Common myeloid progenitor, CD34-positive (primary cell): ENCODE results near the gene RIC8B.

Experiments used
- CTCF ChIA-PET: fragments of 350-600 bp; sonication (Branson Sonifier 250); formaldehyde crosslinking; loops from one replicate; lab custom pipeline; 2021; ENCODE audit warnings: antibody characterized with exemption; lab: Charles Lee
- POLR2A ChIA-PET: fragments of 350-600 bp; sonication (Branson Sonifier 250); formaldehyde crosslinking; loops from one replicate; lab custom pipeline; 2021; ENCODE audit warnings: antibody characterized with exemption; lab: Charles Lee
- DNase-seq, 3 donors: peaks; one replicate each; pipeline versions ENCODE4 v3.0.0 to v3.0.0-alpha.2; 2013
- H3K27ac ChIP-seq, 2 experiments: 1 replicate in 1 of 2; 2 replicates in 1 of 2; pipeline ENCODE4 v1.7.0; 2013; ENCODE audit warnings: inconsistent platforms in 2 of 2, low read length in 2 of 2, mild to moderate bottlenecking in 2 of 2, low read depth in 1 of 2, moderate library complexity in 1 of 2; ENCODE audit not compliant: severe bottlenecking in 2 of 2, insufficient read depth in 1 of 2, poor library complexity in 1 of 2
- H3K27me3 ChIP-seq, 5 experiments: replicated peaks in 2 of 5; 1 replicate in 3 of 5; 2 replicates in 2 of 5; pipeline versions ENCODE4 v1.6.1 to v1.7.0; 2013; ENCODE audit warnings: low read length in 4 of 5, mild to moderate bottlenecking in 2 of 5, moderate library complexity in 2 of 5, inconsistent platforms in 1 of 5; ENCODE audit not compliant: insufficient read depth in 5 of 5, control insufficient read depth in 4 of 5
- H3K36me3 ChIP-seq, 4 experiments: 1 replicate in 2 of 4; 2 replicates in 2 of 4; pipeline versions ENCODE4 v1.6.1 to v1.7.0; 2013; ENCODE audit warnings: low read length in 3 of 4, control low read depth in 1 of 4, mild to moderate bottlenecking in 1 of 4; ENCODE audit not compliant: control insufficient read depth in 4 of 4, insufficient read depth in 4 of 4
- H3K4me1 ChIP-seq, 4 experiments: 1 replicate in 3 of 4; 2 replicates in 1 of 4; pipeline versions ENCODE4 v1.6.1 to v1.7.1; 2013; ENCODE audit warnings: low read length in 3 of 4, mild to moderate bottlenecking in 3 of 4, control low read depth in 1 of 4, inconsistent platforms in 1 of 4, moderate library complexity in 1 of 4; ENCODE audit not compliant: control insufficient read depth in 4 of 4, insufficient read depth in 4 of 4; ENCODE audit errors: control extremely low read depth in 1 of 4
- H3K4me3 ChIP-seq, 7 experiments: 1 replicate in 4 of 7; 2 replicates in 3 of 7; pipeline versions ENCODE4 v1.5.1 to v1.7.0; 2013; ENCODE audit warnings: mild to moderate bottlenecking in 7 of 7, low read length in 6 of 7, moderate library complexity in 6 of 7, inconsistent platforms in 2 of 7, low read depth in 2 of 7, control low read depth in 1 of 7; ENCODE audit not compliant: insufficient read depth in 4 of 7, control insufficient read depth in 1 of 7; ENCODE audit errors: extremely low read depth in 1 of 7
- H3K9me3 ChIP-seq, 5 experiments: 1 replicate in 4 of 5; 2 replicates in 1 of 5; pipeline versions ENCODE4 v1.6.1 to v1.7.1; 2013; ENCODE audit warnings: low read length in 4 of 5, mild to moderate bottlenecking in 2 of 5, inconsistent platforms in 1 of 5, low read depth in 1 of 5, moderate library complexity in 1 of 5; ENCODE audit not compliant: control insufficient read depth in 4 of 5, insufficient read depth in 2 of 5; ENCODE audit errors: control extremely low read depth in 1 of 5
- WGBS: methylation state at CpG from one replicate; pipeline ENCODE4 v1.1.5; 2013; ENCODE audit not compliant: insufficient coverage; 5-methylcytosine and 5-hydroxymethylcytosine counted together

RIC8B gene

DNA sequence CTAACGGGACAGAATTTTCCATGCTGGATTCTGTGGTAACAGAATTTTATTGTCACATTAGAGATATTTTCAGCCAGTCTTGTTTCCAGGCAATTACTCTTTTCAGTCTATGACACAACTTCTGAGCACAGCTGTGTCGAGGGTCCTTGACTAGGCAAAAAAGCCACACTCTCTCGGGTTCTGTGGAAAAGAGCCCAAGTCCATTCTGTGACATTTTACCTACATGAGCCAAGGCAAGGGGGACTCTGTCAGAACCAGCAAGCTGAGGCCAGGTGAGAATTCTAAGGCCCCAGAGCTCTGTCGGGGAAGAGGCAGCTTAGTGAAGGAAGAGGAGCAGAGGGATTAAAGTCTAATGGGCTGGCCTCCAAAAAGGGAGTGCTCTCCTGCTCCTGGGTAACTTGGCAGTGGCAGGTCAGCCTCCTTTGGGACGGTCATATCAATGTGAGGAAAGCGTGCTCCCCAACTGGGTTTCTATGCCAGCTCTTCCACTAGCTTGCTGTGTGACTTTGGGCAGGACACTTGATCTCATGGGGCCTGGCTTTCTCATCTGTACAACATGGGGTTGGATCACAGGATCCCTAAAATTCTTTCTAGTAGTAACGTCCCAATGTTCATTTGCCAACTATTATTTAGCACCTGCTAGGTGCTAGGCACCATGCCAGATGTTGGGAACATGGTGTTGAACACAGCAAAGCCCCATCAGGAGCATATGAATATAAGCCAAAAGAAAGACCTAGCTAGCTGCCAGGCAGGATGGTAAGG is 16.0 kb upstream of the RIC8B start:
- WGBS, result 100% methylated on average over 6 of the region's 7 CpGs
- H3K27ac ChIP-seq, result no peak overlapping the region
- CTCF ChIA-PET, result no interaction called here
- POLR2A ChIA-PET, result no interaction called here
- DNase-seq, result no peak
- H3K9me3 ChIP-seq, result no peaks in the 10 kb centered on the region
- H3K4me3 ChIP-seq, result no peak overlapping the region
- peaks cover 0 to 15% (median 12%) of the 10 kb centered on the region in 4 experiments for H3K4me1 ChIP-seq
- H3K36me3 ChIP-seq, result no peaks in the 10 kb centered on the region
- H3K27me3 ChIP-seq, result no peaks in the 10 kb centered on the region

DNA sequence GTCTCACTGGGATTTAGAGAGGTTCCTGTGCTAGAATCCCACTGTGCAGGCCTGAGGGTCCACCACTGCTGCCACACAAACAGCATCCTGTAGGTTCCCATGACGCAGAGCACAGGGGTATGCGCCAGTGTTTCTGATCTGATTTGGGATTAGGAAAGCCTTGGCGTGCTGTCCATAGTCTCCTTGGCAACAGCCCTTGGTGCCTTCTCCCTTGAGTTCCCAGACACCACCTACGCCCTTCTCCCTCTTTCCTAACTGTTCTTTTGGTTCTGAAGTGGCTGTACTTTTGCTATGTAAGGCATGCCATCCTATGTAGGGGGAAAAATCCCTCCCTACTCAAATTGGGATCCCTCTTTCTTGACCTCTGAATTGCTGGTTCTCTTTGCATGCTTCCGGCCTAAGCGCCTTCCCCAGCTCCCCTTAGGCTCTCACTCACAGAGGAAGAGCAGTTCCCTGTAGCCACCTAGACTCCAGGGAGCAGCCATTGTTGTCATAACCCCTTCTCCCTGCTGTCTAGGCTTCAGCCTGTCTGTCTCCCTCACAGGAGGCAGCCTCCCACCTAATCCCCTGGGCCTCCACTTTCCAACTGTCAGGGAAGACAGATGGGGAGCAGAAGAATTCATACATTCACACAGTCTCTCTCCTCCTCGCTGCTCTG is 14.8 kb upstream of the RIC8B start:
- Histone ChIP-seq H3K36me3 (no peaks in the 10 kb centered on the region), H3K4me3 (peak overlapping the region in 3 of 7 experiments; percentile 20 to 45 (median 32)), H3K27ac (peak overlapping the region in 1 of 2 experiments; percentile 22), H3K4me1 (peaks cover 0 to 15% (median 12%) of the 10 kb centered on the region in 4 experiments), H3K9me3 (no peaks in the 10 kb centered on the region), H3K27me3 (peaks cover 0 to 2% (median 0%) of the 10 kb centered on the region in 5 experiments)
- DNase-seq, result no peak
- POLR2A ChIA-PET, result no interaction called here
- 92% methylated on average over 5 of the region's 7 CpGs for WGBS
- CTCF ChIA-PET, result no interaction called here

DNA sequence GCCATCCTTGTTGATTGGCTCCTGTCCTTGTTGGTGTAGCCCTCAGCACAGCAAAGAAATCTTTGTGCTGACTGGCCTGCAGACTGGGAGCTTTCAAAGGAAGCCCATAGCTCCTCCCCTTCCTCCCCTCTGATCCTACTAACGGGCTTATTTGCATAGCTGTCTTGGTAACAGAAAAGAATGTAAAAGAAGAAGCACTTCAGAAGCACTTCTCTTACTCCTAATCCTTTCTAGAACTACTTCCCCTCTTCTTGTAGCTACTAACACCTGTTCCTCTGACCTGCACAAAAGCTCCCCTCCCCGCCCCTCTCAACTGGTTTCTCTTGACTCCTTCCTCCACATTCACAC is 14.3 kb upstream of the RIC8B start:
- peak; percentile 42 to 87 (median 80) for DNase-seq
- H3K4me3 ChIP-seq, result peak overlapping the region in 3 of 7 experiments; percentile 20 to 45 (median 32)

GRCh38 chr12:106764220-106764619 is 10.3 kb upstream of the RIC8B start:
- no peaks in the 10 kb centered on the region for H3K9me3 ChIP-seq
- no peak overlapping the region for H3K4me3 ChIP-seq
- peaks cover 0 to 40% (median 20%) of the 10 kb centered on the region in 5 experiments for H3K27me3 ChIP-seq
- CTCF ChIA-PET, result no interaction called here
- DNase-seq, result no peak
- peaks cover 0 to 15% (median 12%) of the 10 kb centered on the region in 4 experiments for H3K4me1 ChIP-seq
- no peak overlapping the region for H3K27ac ChIP-seq
- POLR2A ChIA-PET, result no interaction called here
- no peaks in the 10 kb centered on the region for H3K36me3 ChIP-seq

More for the DNA sequence above, 14.3 kb upstream of the RIC8B start:
- H3K9me3 ChIP-seq, result no peaks in the 10 kb centered on the region
- 38% methylated on average over 1 of the region's 2 CpGs for WGBS
- ChIA-PET CTCF (no interaction called here), POLR2A (no interaction called here)
- H3K27me3 ChIP-seq, result peaks cover 0 to 5% (median 0%) of the 10 kb centered on the region in 5 experiments
- H3K36me3 ChIP-seq, result no peaks in the 10 kb centered on the region
- peak overlapping the region in 1 of 2 experiments; percentile 46 for H3K27ac ChIP-seq
- peaks cover 0 to 15% (median 12%) of the 10 kb centered on the region in 4 experiments for H3K4me1 ChIP-seq

DNA sequence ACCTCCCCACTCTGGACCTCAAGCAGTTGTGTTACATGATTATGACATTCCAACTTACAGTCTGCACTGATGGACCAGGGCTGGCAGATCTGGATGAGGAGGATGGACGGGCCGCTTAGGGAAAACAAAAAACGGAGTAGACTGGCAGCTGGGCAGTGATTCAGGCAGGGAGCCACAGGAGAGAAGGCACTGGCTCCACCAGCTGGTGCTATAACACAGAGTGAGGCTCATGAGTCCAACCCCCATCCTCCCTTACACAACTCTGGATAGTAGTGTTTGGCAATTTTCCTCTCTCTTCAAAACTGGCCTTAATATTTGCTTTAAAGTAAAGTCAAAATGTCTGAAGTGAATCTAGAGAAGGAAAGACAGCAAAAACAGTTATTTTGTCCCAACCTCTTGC is 9.7 kb upstream of the RIC8B start:
- CTCF ChIA-PET, result no interaction called here
- H3K27me3 ChIP-seq, result peaks cover 0 to 45% (median 22%) of the 10 kb centered on the region in 5 experiments
- H3K4me1 ChIP-seq, result peaks cover 0 to 11% (median 8%) of the 10 kb centered on the region in 4 experiments
- POLR2A ChIA-PET, result no interaction called here
- WGBS, result 100% methylated on average over 3 of the region's 3 CpGs
- H3K36me3 ChIP-seq, result no peaks in the 10 kb centered on the region
- no peak overlapping the region for H3K27ac ChIP-seq
- no peaks in the 10 kb centered on the region for H3K9me3 ChIP-seq
- no peak for DNase-seq
- no peak overlapping the region for H3K4me3 ChIP-seq

GRCh38 chr12:106766393-106766826 is 8.1 kb upstream of the RIC8B start:
- 100% methylated on average over 2 of the region's 8 CpGs for WGBS
- CTCF ChIA-PET, result interaction anchor here (1.1 to 1.4 kb wide), 2 partner anchors 11 to 153 kb away, joined by 3 read pairs; no protein-coding TSS in a partner anchor

GRCh38 chr12:106767206-106767605 is 7.3 kb upstream of the RIC8B start:
- Histone ChIP-seq H3K36me3 (no peaks in the 10 kb centered on the region), H3K9me3 (no peaks in the 10 kb centered on the region), H3K4me1 (no peaks in the 10 kb centered on the region), H3K27ac (no peak overlapping the region), H3K4me3 (no peak overlapping the region), H3K27me3 (peaks cover 0 to 53% (median 23%) of the 10 kb centered on the region in 5 experiments)
- 86% methylated on average over 2 of the region's 2 CpGs for WGBS
- POLR2A ChIA-PET, result no interaction called here
- no peak for DNase-seq
- CTCF ChIA-PET, result no interaction called here

More at GRCh38 chr12:106766393-106766826, 8.1 kb upstream of the RIC8B start:
- POLR2A ChIA-PET, result no interaction called here
- Histone ChIP-seq H3K27ac (no peak overlapping the region), H3K27me3 (peaks cover 0 to 53% (median 23%) of the 10 kb centered on the region in 5 experiments), H3K9me3 (no peaks in the 10 kb centered on the region), H3K36me3 (no peaks in the 10 kb centered on the region), H3K4me1 (no peaks in the 10 kb centered on the region), H3K4me3 (no peak overlapping the region)
- DNase-seq, result no peak
